Measurements from ENCODE around the gene NUDT14. TPM values are rescaled to one million over a fixed set of nuclear protein-coding genes. Genes with fewer than 3 reads are reported as not detected.

Gene NUDT14
- 25.8 to 52.6 TPM (median 43.9 TPM) in 5 replicates for total RNA-seq (2022; extraction: Qiagen RNA extraction)

DNA sequence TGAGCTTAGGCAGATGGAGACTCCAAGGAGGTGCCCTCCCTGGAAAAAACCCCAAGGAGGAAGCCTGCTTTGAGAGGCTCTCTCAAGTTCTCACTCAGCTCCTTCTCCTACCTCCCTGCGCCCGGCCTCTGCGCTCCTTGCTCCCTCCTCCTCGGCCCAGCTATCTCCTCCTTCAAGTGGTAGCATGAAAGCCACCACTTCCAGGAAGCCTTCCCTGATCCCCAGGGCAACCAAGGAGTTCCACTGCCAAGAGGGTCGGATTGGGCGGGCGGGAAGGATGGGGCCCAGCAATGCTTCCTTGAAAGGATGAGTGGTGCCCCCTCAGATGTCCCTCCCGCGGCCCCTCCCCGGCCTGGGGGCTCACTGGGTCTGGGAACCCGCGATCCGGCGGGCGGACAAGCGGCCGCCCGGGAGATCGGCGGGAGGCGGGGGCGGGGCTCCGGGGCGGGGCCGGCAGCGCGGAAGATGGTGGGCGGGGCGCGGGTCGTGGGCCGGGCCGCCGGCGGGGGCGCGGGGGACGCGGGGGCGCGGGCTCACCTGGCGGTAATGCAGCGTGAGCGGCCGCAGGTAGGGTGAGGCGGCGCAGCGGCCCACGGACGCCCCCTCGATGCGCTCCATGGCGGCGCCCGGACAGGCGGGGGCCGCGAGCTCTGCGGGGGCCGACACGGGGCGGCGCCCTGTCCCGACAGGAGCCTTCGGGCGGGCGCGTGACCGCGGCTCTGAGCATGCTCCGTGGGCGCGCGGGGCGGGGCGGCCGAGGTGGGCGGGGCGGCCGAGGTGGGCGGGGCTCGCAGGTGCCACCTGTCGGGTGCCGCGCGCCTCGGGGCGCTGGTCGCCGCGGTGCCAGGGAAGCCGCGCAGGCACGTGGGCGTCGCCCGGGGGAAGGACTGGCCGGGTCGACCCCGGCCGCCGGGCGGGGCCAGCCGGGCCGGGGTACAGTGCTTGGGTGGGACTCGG is at the start of gene NUDT14:
Gene NUDT14, minus strand, starts transcription at position 721 of the 957 bp plus-strand sequence. Its CDS starts 103 bp downstream, at position 618.

DNA sequence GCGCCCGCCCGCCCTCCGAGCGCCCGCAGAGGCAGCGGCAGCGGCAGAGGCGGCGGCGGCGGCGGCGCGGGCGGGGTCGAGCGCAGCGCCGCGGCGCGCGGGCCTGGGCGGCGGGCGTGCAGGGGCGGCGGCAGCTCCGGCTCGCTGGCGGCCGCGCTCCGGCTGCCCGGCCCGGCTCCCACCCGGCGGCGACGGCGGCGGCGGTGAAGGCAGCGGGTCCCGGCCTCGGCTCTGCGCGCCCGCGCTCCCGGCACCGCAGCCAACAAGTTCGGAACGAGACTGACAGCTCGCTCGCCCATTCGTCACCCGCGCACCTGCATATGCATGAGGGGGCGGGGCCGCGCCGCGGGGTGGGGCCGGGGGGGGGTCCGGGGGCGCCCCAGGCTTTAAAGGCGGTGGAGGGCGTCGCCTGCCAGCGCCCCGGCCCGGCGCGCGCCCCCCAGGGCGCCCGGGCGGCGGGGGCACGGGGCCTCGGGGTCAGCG is 12.6 kb downstream of the NUDT14 start, which contains the start of gene JAG2:
Gene JAG2, minus strand, starts transcription at position 281 of the 483 bp plus-strand sequence. CDS start 356 bp downstream, outside the sequence.

Other genes starting within 250 kb of the NUDT14 start
- gene AHNAK2, start 202.9 kb downstream of the NUDT14 start, total RNA-seq (2022; extraction: Qiagen RNA extraction): 182 to 238 TPM (median 196 TPM) in 5 replicates
- gene CLBA1, start 195.5 kb downstream of the NUDT14 start, total RNA-seq (2022; extraction: Qiagen RNA extraction): 16.2 to 18.0 TPM (median 17.4 TPM) in 5 replicates
- 45.2 to 56.6 TPM (median 54.3 TPM) in 5 replicates for gene CDCA4, start 160.2 kb downstream of the NUDT14 start, total RNA-seq (2022; extraction: Qiagen RNA extraction)
- 0.37 to 0.81 TPM (median 0.68 TPM) in 5 replicates for gene GPR132, start 115.9 kb downstream of the NUDT14 start, total RNA-seq (2022; extraction: Qiagen RNA extraction)
- 18.3 to 31.3 TPM (median 28.9 TPM) in 5 replicates for gene JAG2, start 12.5 kb downstream of the NUDT14 start, total RNA-seq (2022; extraction: Qiagen RNA extraction)
- gene BTBD6, start 67.2 kb upstream of the NUDT14 start, total RNA-seq (2022; extraction: Qiagen RNA extraction): 30.3 to 44.9 TPM (median 41.8 TPM) in 5 replicates
- gene BRF1, start 119.7 kb upstream of the NUDT14 start, total RNA-seq (2022; extraction: Qiagen RNA extraction): 24.5 to 29.9 TPM (median 29.6 TPM) in 5 replicates
- gene PACS2, start 133.4 kb upstream of the NUDT14 start, total RNA-seq (2022; extraction: Qiagen RNA extraction): 20.5 to 31.2 TPM (median 28.6 TPM) in 5 replicates
- gene TEX22, start 217.2 kb upstream of the NUDT14 start, total RNA-seq (2022; extraction: Qiagen RNA extraction): 0.15 to 0.75 TPM (median 0.53 TPM) in 5 replicates
- 56.8 to 96.1 TPM (median 85.8 TPM) in 5 replicates for gene MTA1, start 238.5 kb upstream of the NUDT14 start, total RNA-seq (2022; extraction: Qiagen RNA extraction)